Effector CD8-positive, alpha-beta T cell (primary cell): ENCODE results near the gene LDHA.

Source experiments
- DNase-seq: peaks from one replicate; lab custom pipeline; 2025; lab: John Stamatoyannopoulos, UW
- total RNA-seq, 4 experiments: gene quantifications; one replicate each; lab custom pipeline; 2026; lab: John Stamatoyannopoulos, UW

LDHA gene
- total RNA-seq = 217 to 564 (median 447) reads per million in 4 experiments

DNA sequence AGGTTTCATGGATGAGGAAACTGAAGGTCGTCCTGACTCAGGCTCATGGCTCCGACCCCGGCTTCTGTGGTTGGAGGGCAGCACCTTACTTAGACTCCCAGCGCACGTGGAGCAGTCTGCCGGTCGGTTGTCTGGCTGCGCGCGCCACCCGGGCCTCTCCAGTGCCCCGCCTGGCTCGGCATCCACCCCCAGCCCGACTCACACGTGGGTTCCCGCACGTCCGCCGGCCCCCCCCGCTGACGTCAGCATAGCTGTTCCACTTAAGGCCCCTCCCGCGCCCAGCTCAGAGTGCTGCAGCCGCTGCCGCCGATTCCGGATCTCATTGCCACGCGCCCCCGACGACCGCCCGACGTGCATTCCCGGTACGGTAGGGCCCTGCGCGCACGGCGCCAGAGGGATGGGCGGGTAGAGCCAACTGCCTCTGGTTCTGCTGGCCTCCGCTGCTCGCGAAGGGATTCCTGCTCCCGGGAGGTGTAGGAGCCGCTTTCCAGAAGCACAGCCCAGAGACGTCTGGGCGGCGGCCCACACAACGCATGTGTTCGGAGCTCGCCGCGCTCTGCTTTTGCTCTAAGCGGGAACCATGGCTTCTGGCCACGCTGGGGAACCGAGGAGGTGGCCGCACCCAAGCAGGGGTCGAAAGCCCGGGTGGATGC, at the start of gene LDHA:
Gene LDHA, plus strand, starts transcription at position 289 of the 653 bp plus-strand sequence. CDS start 2,280 bp downstream, outside the sequence.
- DNase-seq = peak; percentile 97

DNA sequence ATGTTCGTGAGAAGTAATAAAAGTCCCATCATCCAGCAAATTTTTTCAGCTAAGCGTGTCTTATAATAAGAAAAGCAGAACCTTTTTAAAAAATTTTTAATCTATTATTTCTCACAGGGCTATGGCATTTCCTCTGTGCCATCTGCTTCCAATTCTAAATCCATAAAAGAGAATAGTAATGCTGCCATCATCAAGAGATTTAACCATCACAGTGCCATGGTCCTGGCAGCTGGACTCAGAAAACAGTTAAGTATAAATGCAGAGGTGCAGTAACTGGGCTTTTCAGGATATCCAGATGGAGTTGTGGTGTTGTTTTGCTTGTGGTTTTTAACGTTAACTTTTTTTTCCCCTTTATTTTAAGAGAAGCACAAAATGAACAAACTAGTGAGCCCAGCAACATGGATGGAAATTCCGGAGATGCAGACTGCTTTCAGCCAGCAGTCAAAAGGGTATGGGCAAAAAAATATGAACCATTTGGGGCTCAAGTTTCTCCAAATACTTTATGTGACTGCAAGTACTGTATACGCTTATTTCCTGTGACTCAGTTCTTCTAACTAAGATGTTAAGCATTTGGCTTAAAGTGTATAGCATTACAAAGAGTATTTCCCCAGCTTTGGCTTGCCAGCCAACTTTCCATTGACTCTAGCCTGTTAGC, 46.8 kb upstream of the LDHA start:
- no peak for DNase-seq

GRCh38 chr11:18352581-18352980, 41.8 kb upstream of the LDHA start:
- DNase-seq = no peak

DNA sequence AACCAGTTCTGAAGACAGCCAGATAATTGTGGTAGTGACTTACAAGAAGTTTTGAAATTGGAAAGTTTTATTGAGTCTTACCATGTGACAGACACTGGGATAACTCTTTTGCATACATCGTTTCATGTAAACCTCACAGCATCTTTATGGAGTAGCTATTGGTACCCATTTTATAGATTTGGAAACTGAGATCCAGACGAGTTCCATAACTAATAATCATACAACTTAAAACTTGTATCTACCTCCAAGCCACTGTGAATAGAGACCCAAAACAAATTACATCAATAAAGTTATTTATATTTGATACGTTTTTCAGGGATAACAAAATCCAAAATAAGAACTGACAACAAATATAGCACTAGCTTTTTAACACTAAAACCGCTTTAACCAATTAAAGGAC, 35.7 kb upstream of the LDHA start:
- DNase-seq = no peak

DNA sequence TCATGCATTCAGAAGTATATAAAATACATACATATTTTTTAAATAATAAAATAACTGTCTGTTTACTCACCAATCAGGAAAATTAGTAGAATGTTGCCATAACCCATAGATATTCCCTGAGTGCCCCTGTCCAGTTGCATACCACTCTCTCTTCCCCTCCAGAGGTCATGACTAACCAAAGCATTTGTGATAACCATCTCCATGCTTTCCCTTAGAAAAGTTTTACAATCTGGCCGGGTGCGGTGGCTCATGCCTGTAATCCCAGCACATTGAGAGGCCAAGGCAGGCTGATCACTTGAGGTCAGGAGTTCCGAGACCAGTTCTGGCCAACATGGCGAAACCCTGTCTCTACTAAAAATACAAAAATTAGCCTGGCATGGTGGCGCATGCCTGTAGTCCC, 33.2 kb upstream of the LDHA start:
- no peak for DNase-seq

DNA sequence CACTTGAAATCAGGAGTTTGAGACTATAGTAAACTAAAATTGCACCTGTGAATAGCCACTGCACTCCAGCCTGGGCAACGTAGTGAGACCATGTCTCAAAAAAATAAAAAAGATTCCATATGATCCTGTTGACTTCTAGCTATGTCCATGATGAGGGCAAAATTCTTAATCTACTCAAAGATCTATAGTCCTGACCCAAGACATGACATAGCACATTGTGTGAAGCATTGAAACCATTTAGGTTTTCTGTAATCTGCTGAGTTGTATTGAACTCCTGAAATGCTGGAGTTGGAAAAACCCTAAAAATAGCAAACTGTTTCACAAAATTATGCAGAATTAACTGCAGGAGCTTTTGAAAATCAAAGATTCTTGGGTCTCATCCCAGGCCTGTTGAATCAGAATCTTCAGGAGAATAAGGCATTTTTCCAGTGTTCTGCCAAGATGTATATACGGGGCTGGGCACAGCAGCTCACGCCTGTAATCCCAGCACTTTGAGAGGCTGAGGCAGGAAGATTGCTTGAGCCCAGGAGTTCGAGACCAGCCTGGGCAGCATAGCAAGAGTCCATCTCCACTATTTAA, 29.8 kb upstream of the LDHA start:
- no peak for DNase-seq

- no peak for DNase-seq
These were observed 28.6 kb upstream of the LDHA start for GRCh38 chr11:18365741-18366140.

- DNase-seq = no peak
These were observed 28.1 kb upstream of the LDHA start for GRCh38 chr11:18366286-18366685.

DNA sequence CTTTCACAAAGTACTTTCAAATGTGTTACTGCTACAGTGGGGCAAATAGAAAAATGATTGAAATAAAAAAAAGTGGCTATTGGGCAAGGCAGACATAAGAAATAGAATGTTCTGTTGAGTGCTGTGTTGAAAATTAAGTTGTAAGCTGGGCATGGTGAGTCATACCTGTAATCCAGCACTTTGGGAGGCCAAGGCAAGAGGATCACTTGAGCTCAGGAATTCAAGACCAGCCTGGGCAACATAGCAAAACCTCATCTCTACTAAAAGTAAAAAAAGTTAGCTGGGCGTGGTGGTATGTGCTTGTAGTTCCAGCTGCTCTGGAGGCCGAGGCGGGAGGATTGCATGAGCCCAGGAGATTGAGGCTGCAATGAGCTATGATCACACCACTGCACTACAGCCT, 26.9 kb upstream of the LDHA start:
- no peak for DNase-seq

DNA sequence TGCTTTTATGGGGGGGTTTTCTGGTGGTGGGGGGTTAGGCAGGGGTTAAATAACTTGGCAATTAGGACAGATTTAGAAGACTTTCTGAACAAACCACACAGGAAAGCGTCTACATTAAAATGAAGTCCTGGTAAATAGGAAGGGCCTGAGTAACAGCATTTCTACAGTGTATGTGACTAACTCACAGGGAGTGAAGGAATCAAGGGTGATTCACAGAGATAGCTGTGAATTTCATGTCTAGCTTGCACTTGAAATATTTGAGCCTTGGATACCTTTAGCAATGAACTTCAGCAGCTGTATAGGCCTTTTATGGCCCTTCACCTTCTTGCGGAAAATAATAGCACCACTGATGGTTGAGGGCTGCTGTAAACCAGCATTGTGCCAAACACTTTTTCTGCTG, 26.1 kb upstream of the LDHA start:
- DNase-seq = no peak

DNA sequence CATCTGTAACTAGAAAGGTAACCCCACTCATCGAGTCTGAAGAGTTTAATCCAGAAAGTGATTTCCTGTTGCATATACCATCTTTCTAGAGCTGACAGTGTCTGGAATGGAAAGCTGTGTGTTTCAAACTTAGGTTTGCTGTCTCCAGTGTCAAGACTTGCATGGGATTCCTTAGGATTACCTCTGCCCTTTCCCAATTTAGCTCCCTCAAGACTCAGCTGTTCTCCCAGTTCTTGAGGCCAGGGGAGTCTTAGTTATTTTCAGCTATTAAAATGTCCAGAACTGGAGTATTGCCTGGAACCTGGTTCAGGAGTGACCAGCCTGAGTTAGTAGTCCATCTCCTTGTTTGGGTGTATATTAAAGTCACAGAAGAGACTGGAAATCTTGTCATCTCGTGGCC, 25.0 kb upstream of the LDHA start:
- no peak for DNase-seq

DNA sequence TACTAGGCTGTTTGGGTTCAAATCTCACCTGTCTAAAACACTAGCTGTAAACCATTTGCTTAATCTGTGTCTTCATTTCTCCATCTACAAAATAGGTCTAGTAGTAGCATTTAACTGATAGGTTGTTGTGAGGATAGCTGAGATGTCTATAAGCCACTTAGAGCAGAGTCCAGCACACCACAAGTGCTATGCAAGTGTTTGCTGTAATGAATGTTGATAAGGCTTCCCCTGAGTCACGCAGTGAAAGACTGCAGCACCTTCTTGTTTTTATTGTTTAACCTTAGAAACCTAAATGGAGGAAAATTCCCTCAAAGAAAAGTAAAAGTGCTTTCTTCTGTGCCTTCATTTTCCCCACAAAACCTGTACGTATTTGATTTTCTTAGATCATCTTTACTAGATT, 23.1 kb upstream of the LDHA start:
- DNase-seq = no peak

GRCh38 chr11:18372201-18372600, 22.2 kb upstream of the LDHA start:
- no peak for DNase-seq

DNA sequence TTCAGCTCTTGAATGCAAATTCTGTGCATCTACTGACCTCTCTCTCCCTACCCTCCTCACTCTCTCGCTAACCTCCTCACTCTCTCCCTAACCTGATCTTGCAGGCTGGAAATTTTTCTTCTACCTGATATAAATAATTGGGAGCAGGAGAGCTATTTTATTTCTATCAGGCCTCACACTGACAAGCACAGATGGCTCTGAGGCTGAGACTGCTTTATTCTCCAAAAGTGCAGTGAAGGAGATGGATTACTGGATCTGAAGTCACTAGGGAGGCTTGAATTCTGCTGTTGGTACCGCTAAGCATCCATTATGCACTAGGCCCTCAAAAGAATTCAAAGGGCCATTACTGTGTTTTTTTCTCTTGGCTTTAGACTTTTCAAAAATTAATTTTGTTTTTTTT, 19.4 kb upstream of the LDHA start:
- DNase-seq = no peak

- no peak for DNase-seq
These were observed 18.4 kb upstream of the LDHA start for GRCh38 chr11:18375941-18376340.

DNA sequence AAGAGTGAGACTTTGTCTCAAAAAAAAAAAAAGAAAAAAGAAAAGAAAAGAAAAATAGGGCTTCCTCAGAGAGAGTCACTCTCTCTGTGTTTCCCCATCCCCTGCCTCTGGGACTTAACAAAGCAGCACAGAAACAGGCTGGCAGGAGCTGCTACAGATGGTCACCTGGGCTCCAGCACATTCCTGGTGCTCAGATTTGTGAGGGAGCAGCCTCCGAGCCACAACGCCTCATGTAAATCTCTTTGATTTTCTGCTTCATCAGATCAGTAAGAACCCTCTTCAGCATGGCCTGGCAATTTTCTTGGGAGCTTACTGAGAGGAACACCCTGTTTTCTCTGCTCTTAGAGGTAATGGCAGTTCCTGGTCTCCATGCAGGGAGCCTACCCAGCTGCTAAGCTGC, 15.2 kb upstream of the LDHA start:
- DNase-seq = no peak

DNA sequence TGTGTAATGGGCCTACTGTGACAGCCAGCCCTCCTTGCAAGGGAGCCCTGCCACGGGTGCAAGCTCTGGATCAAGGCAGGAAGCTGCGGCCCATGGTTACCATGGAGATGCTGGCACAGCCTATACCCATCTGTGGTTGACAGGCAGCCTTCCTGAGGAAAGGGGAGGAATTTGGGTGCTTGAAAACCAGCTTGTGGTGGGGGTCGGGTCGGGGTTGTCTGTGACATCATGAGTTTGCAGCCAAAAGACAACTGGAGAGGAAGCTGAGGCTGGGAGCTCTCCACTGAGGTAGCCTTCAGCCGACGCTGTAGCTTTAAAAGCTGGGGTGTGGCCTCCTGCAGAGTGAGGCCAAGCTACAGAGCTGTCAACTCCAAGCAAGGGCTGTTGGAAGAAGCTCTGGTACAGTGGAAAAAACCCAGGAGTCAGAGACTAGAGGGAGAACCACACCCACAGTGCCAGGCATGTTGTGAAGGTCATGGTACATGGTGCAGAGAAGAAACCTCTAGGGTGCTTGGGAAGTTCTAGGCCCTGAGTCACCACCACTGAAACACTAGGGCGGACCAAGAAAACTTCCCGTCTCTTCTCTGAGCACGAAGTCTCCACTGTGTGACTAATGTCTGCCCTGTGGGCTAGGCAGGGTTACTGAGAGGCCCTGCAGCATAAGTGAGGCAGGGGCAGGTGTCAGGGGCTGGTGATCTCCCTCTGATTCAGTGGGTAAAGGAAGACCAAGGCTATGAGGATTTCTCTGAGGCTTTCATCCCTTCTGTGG, 10.8 kb upstream of the LDHA start:
- peak; percentile 17 for DNase-seq

- no peak for DNase-seq
These were observed 10.2 kb upstream of the LDHA start for GRCh38 chr11:18384157-18384641.

GRCh38 chr11:18390088-18390487, 4.3 kb upstream of the LDHA start:
- no peak for DNase-seq

GRCh38 chr11:18392434-18393321, 1.7 kb upstream of the LDHA start:
- DNase-seq = no peak

- no peak for DNase-seq
These were observed 635 bp upstream of the LDHA start for GRCh38 chr11:18393581-18394274.
